HCT116 (cell line): Measurements from ENCODE around the gene ROBO1. TPM values are rescaled to one million over a fixed set of nuclear protein-coding genes. Genes with fewer than 3 reads are reported as not detected.

ENCODE experiments used
- ATAC-seq: fragments of 200-7000 bp; cut with Tn5 transposase; 2 replicates; pipeline ENCODE4 v1.9.1; 2020; ENCODE audit warnings: mild to moderate bottlenecking, moderate library complexity
- BruUV-seq: library from RNA; stranded (reverse); fragments of 400-500 nt; replicated peaks from 2 replicates; lab custom pipeline; 2021; lab: Mats Ljungman, UMichigan
- CTCF ChIA-PET: fragments of 300-600 bp; sonication (Branson Sonifier 250); formaldehyde crosslinking; loops from one replicate; lab custom pipeline; 2021; ENCODE audit warnings: antibody characterized with exemption; lab: Charles Lee
- POLR2A ChIA-PET: fragments of 300-600, 350-600 bp; sonication (Branson Sonifier 250); formaldehyde crosslinking; loops from one replicate; lab custom pipeline; 2021; ENCODE audit warnings: antibody characterized with exemption; lab: Charles Lee
- RAD21 ChIA-PET, 2 experiments: fragments of 300-600 bp; sonication (Branson Sonifier 250); formaldehyde crosslinking; loops; one replicate each; lab custom pipeline; 2023; ENCODE audit warnings: low total read pairs in 2 of 2; ENCODE audit not compliant: uncharacterized antibody in 2 of 2, unreplicated experiment in 2 of 2, low non-redundant PET in 1 of 2; lab: Charles Lee
- DNase-seq: peaks from one replicate; pipeline ENCODE4 v3.0.0-alpha.2; 2010; ENCODE audit warnings: low read depth, low spot score
- H2AFZ ChIP-seq: fragments of 200-600 bp; shearing (Covaris generic), sonication (generic); 2 replicates; pipeline ENCODE4 v1.6.1; 2017; ENCODE audit warnings: low read depth, mixed run types, mixed read lengths, antibody characterized with exemption, low read length; ENCODE audit not compliant: poor library complexity, severe bottlenecking
- H3K27ac ChIP-seq: 2 replicates; pipeline ENCODE4 v1.5.1; 2012; ENCODE audit warnings: low read depth, low read length
- H3K27me3 ChIP-seq: fragments of 200-600 bp; sonication (generic); 2 replicates; pipeline ENCODE4 v1.6.1; 2016; ENCODE audit warnings: mixed run types, low read length, mixed read lengths; ENCODE audit not compliant: insufficient read depth
- H3K36me3 ChIP-seq, 2 experiments: fragments of 200-500 bp in 1 of 2; fragments of 200-600 bp in 1 of 2; sonication (Bioruptor generic) in 1 of 2; sonication (generic) in 1 of 2; 2 replicates each; pipeline versions ENCODE4 v1.5.1 to v1.6.1; 2014 to 2016; ENCODE audit warnings: low read length in 2 of 2, inconsistent platforms in 1 of 2, mixed read lengths in 1 of 2, mixed run types in 1 of 2; ENCODE audit not compliant: insufficient read depth in 2 of 2, control insufficient read depth in 1 of 2
- H3K4me1 ChIP-seq, 2 experiments: fragments of 200-600 bp in 1 of 2; sonication (generic) in 1 of 2; 2 replicates each; pipeline versions ENCODE4 v1.5.1 to v1.6.1; 2012 to 2017; ENCODE audit warnings: low read length in 2 of 2, inconsistent platforms in 1 of 2, mild to moderate bottlenecking in 1 of 2, mixed read lengths in 1 of 2, mixed run types in 1 of 2, moderate library complexity in 1 of 2; ENCODE audit not compliant: insufficient read depth in 2 of 2, control insufficient read depth in 1 of 2
- H3K4me2 ChIP-seq: fragments of 200-600 bp; sonication (generic); 2 replicates; pipeline ENCODE4 v1.6.1; 2017; ENCODE audit warnings: mixed run types, low read length, mixed read lengths
- H3K4me3 ChIP-seq, 2 experiments: fragments of 200-600 bp in 1 of 2; sonication (generic) in 1 of 2; replicated peaks in 1 of 2; 2 replicates each; pipeline ENCODE4 v1.5.1; 2011 to 2016; ENCODE audit warnings: low read length in 2 of 2, control low read depth in 1 of 2, low read depth in 1 of 2, mild to moderate bottlenecking in 1 of 2, mixed read lengths in 1 of 2, mixed run types in 1 of 2
- H3K79me2 ChIP-seq: fragments of 200-600 bp; sonication (generic); 2 replicates; pipeline ENCODE4 v1.6.1; 2017; ENCODE audit warnings: mild to moderate bottlenecking, mixed run types, low read length, moderate library complexity, mixed read lengths; ENCODE audit not compliant: insufficient read depth
- H3K9ac ChIP-seq: fragments of 200-600 bp; sonication (generic); 2 replicates; pipeline ENCODE4 v1.6.1; 2016; ENCODE audit warnings: low read length, mixed read lengths
- H3K9me2 ChIP-seq: fragments of 200-600 bp; sonication (generic), shearing (Covaris generic); 2 replicates; pipeline ENCODE4 v1.6.1; 2017; ENCODE audit warnings: mixed run types, mild to moderate bottlenecking, moderate library complexity; ENCODE audit not compliant: insufficient read depth
- H3K9me3 ChIP-seq, 2 experiments: fragments of 200-500 bp in 1 of 2; fragments of 200-600 bp in 1 of 2; sonication (Bioruptor generic) in 1 of 2; sonication (generic) in 1 of 2; 2 replicates each; pipeline ENCODE4 v1.6.1; 2014 to 2017; ENCODE audit warnings: low read length in 2 of 2, mixed read lengths in 2 of 2, inconsistent platforms in 1 of 2, low read depth in 1 of 2, mild to moderate bottlenecking in 1 of 2, mixed run types in 1 of 2, moderate library complexity in 1 of 2; ENCODE audit not compliant: control insufficient read depth in 1 of 2, insufficient read depth in 1 of 2
- H4K20me1 ChIP-seq: fragments of 200-600 bp; sonication (generic), shearing (Covaris generic); 2 replicates; pipeline ENCODE4 v1.6.1; 2017; ENCODE audit warnings: mixed run types, mild to moderate bottlenecking, moderate library complexity; ENCODE audit not compliant: insufficient read depth
- CBX3 ChIP-seq: IDR thresholded peaks from 2 replicates; pipeline ENCODE4 v1.6.1; 2012; ENCODE audit warnings: low read depth
- CEBPB ChIP-seq: IDR thresholded peaks from 2 replicates; pipeline ENCODE4 v1.6.1; 2012; ENCODE audit warnings: low read depth
- EGR1 ChIP-seq: IDR thresholded peaks from 2 replicates; pipeline ENCODE4 v1.6.1; 2012; ENCODE audit warnings: low read depth
- ELF1 ChIP-seq: IDR thresholded peaks from 2 replicates; pipeline ENCODE4 v1.6.1; 2012; ENCODE audit warnings: low read depth, borderline replicate concordance
- EZH2 ChIP-seq: fragments of 200-600 bp; sonication (generic); IDR thresholded peaks from 2 replicates; pipeline ENCODE4 v1.6.1; 2017; ENCODE audit warnings: antibody characterized with exemption, mixed run types
- EZH2phosphoT487 ChIP-seq: fragments of 200-600 bp; IDR thresholded peaks from 2 replicates; pipeline ENCODE4 v1.6.1; 2018; ENCODE audit warnings: antibody characterized with exemption, borderline replicate concordance
- FOSL1 ChIP-seq: IDR thresholded peaks from 2 replicates; pipeline ENCODE4 v1.6.1; 2012; ENCODE audit warnings: low read depth
- JUND ChIP-seq: IDR thresholded peaks from 2 replicates; pipeline ENCODE4 v1.6.1; 2012
- POLR2A ChIP-seq: IDR thresholded peaks from 2 replicates; pipeline ENCODE4 v1.7.0; 2011; ENCODE audit warnings: borderline replicate concordance; ENCODE audit not compliant: insufficient read depth, insufficient read length; ENCODE audit errors: extremely low read depth
- POLR2AphosphoS5 ChIP-seq: IDR thresholded peaks from 2 replicates; pipeline ENCODE4 v1.6.1; 2011; ENCODE audit warnings: mild to moderate bottlenecking, low read depth, low read length, moderate library complexity
- REST ChIP-seq: IDR thresholded peaks from 2 replicates; pipeline ENCODE4 v1.6.1; 2012; ENCODE audit warnings: low read depth
- SP1 ChIP-seq: IDR thresholded peaks from 2 replicates; pipeline ENCODE4 v1.6.1; 2012; ENCODE audit warnings: low read depth
- SRF ChIP-seq: IDR thresholded peaks from 2 replicates; pipeline ENCODE4 v1.6.1; 2012; ENCODE audit warnings: low read depth
- YY1 ChIP-seq: IDR thresholded peaks from 2 replicates; pipeline ENCODE4 v1.6.1; 2011; ENCODE audit warnings: low read length, low read depth, moderate library complexity, mild to moderate bottlenecking; ENCODE audit not compliant: insufficient replicate concordance; ENCODE audit errors: extremely low read depth
- ZFX ChIP-seq: fragments of 450-650 bp; IDR thresholded peaks from 2 replicates; pipeline ENCODE4 v1.6.1; 2017
- ZNF274 ChIP-seq: fragments of 200-500 bp; sonication (Bioruptor generic); IDR thresholded peaks from 2 replicates; pipeline ENCODE4 v1.6.1; 2014; ENCODE audit warnings: mild to moderate bottlenecking, low read depth, low read length, inconsistent platforms
- intact Hi-C: fragments of 100-400 bp; cut with micrococcal nuclease; formaldehyde crosslinking; loops from 2 replicates; pipeline ENCODE4 v1.10.0; 2022
- total RNA-seq: library from RNA; stranded (reverse); gene quantifications from one replicate; pipeline ENCODE4 v1.2.1, GENCODE V29; 2021; ENCODE audit not compliant: unreplicated experiment
- TF ChIP-seq, protein P1 (sequence below): IDR thresholded peaks from 2 replicates; pipeline ENCODE4 v1.6.1; 2011; ENCODE audit warnings: mild to moderate bottlenecking, low read length, moderate library complexity; ENCODE audit not compliant: insufficient replicate concordance; ENCODE audit errors: extremely low read depth

The ROBO1 gene
- total RNA-seq, 1 experiment from 2014 or later, result 0.27 TPM

GRCh38 chr3:78707609-78708008 lies 1060.2 kb downstream of the ROBO1 start:
- no peak overlapping the region for H3K4me3 ChIP-seq
- DNase-seq (no peak), ATAC-seq (no peak)
- POLR2A ChIA-PET, result no interaction called here
- no peak overlapping the region for H3K4me2 ChIP-seq
- H2AFZ ChIP-seq, result no peak overlapping the region
- H3K9ac ChIP-seq, result no peak overlapping the region
- H3K79me2 ChIP-seq, result no peaks in the 10 kb centered on the region
- intact Hi-C loops, result no loop called here
- no peaks in the 10 kb centered on the region for H4K20me1 ChIP-seq
- H3K9me2 ChIP-seq, result no peaks in the 10 kb centered on the region
- TF ChIP-seq FOSL1 (no peak), CEBPB (no peak), ZNF274 (no peak), SP1 (no peak)
- BruUV-seq, result no TSS peak
- H3K27ac ChIP-seq, result no peak overlapping the region
- H3K9me3 ChIP-seq, result peaks cover 9 to 15% of the 10 kb centered on the region in 2 experiments; a peak in 3 of 4 replicates
- no peaks in the 10 kb centered on the region for H3K36me3 ChIP-seq
- H3K4me1 ChIP-seq, result no peaks in the 10 kb centered on the region
- CTCF ChIA-PET, result no interaction called here
- no peaks in the 10 kb centered on the region for H3K27me3 ChIP-seq
- RAD21 ChIA-PET, result no interaction called here

DNA sequence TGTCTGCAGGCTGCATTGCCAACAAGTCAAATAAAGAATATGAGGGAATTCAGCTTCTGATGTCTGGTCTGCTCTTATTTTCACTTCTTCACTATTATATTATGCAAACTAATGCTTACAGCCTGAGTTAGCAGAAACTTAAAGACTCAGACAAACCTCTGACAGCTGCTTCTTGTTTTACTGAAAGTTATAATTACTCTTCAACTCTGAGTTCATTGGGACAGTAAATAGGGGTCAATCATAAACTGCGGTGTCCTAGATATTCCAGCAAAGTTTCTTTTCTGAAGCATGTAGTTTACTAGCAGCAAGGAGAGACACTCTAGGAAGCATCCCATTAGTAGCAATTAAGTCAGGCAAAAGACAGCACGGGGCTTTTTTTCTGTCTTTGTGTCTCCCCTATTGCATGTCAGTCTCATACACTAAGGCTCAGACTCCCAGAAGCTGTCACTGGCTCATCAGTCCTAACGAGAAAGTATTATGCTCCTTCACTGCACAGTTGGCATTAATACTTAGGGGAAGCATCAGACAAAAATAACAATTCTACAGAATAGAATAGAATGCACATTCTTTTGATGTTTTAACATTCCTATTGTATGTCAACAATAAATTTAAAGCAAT lies 1060.8 kb downstream of the ROBO1 start:
- Histone ChIP-seq H3K9ac (no peak overlapping the region), H3K9me2 (no peaks in the 10 kb centered on the region), H3K9me3 (peaks cover 9 to 15% of the 10 kb centered on the region in 2 experiments; a peak in 3 of 4 replicates), H3K4me1 (no peaks in the 10 kb centered on the region), H3K27ac (no peak overlapping the region), H3K36me3 (no peaks in the 10 kb centered on the region), H2AFZ (no peak overlapping the region), H3K27me3 (no peaks in the 10 kb centered on the region), H4K20me1 (no peaks in the 10 kb centered on the region), H3K79me2 (no peaks in the 10 kb centered on the region), H3K4me3 (no peak overlapping the region), H3K4me2 (no peak overlapping the region)
- POLR2A ChIA-PET, result no interaction called here
- ATAC-seq (no peak), DNase-seq (no peak)
- RAD21 ChIA-PET, result no interaction called here
- no TSS peak for BruUV-seq
- CTCF ChIA-PET, result no interaction called here
- intact Hi-C loops, result no loop called here
- TF ChIP-seq EZH2, result no peak
- TF ChIP-seq, protein P1, sequence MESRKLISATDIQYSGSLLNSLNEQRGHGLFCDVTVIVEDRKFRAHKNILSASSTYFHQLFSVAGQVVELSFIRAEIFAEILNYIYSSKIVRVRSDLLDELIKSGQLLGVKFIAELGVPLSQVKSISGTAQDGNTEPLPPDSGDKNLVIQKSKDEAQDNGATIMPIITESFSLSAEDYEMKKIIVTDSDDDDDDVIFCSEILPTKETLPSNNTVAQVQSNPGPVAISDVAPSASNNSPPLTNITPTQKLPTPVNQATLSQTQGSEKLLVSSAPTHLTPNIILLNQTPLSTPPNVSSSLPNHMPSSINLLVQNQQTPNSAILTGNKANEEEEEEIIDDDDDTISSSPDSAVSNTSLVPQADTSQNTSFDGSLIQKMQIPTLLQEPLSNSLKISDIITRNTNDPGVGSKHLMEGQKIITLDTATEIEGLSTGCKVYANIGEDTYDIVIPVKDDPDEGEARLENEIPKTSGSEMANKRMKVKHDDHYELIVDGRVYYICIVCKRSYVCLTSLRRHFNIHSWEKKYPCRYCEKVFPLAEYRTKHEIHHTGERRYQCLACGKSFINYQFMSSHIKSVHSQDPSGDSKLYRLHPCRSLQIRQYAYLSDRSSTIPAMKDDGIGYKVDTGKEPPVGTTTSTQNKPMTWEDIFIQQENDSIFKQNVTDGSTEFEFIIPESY, result no peak
- TF ChIP-seq YY1, result no peak
- TF ChIP-seq ZNF274, result no peak
- no peak for TF ChIP-seq EZH2phosphoT487
- TF ChIP-seq ZFX, result no peak
- no peak for TF ChIP-seq EGR1
- no peak for TF ChIP-seq CEBPB
- no peak for TF ChIP-seq REST
- no peak for TF ChIP-seq CBX3
- TF ChIP-seq ELF1, result no peak
- no peak for TF ChIP-seq FOSL1
- TF ChIP-seq POLR2A, result no peak
- TF ChIP-seq POLR2AphosphoS5, result no peak
- TF ChIP-seq SRF, result no peak
- TF ChIP-seq JUND, result no peak
